SKM-1 treated with dmso at 0.1 percent for 144 hours (cell line): ENCODE data around the gene OR4C11.

Experiments
- DNase-seq: peaks from one replicate; lab custom pipeline; 2025; ENCODE audit not compliant: unreplicated experiment; lab: John Stamatoyannopoulos, UW

The OR4C11 gene

DNA sequence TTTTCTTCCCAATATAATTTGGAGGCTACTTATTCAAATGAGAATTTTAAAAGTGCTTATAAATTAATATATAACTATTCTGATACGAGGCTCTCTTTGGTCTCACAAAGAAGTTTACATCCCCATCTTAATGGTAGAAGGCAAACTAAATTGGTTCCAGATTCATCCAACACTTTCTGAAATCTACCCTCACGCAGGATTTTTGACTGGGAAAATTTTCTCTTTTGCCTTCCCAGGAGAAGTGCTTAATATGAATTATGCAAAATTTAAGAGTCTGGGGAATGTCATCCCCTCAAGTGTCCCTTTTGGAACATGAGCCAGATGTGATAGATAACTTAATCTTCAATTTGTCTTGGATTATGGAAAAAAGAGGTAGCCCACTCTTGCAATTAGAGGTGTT is at the start of gene OR4C11:
TSS of gene OR4C11 (minus strand) at position 101 of the 400 bp plus-strand sequence. CDS start 3,272 bp downstream, outside the sequence.
- DNase-seq = no peak

DNA sequence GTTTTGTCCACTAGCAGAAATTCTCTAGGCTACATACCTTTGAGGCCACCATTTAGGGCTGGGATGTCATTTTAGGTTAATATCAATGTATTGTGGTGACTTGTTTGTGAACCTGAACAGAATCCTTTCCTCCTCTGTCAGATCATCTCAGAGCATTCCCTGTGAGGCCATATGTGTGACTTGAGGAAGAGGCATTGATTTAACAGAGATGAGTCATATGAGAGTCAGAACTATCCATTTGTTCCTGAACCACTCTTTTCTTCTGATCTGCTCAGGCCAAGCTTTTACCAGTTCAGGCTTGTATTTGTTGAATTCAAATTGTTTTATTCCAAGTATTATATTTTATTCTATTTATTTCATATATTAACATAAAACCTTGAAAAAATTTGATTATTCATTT is 47.7 kb upstream of the OR4C11 start:
- no peak for DNase-seq

GRCh38 chr11:55652560-55652959 is 45.1 kb upstream of the OR4C11 start:
- DNase-seq = no peak

DNA sequence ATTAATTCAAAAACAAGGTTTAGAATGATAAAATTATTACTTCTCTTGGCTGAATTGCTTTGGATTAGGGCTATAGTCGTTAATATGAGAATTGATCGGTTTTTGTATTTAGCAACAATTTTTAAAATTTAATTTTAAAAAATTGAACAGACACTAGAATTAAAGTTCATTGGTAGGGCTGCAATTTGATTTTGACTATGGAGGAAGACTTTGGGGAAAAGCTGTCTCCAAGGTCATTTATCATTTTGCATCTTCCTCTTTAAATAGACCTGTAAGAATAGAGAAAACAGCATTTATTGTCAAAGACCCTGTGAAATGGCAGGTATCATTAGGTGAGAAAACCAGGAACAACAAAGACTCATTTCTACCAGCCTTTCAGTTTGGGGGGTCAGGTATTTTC is 40.6 kb upstream of the OR4C11 start, which contains the start of gene OR4S2:
TSS of gene OR4S2 (plus strand) at position 301 of the 400 bp plus-strand sequence. CDS start 2,577 bp downstream, outside the sequence.
- no peak for DNase-seq

- DNase-seq = no peak
Observed at GRCh38 chr11:55634813-55635212, 27.4 kb upstream of the OR4C11 start, which contains the start of gene OR4P4. Gene OR4P4, plus strand, starts transcription at chr11:55635113.

- no peak for DNase-seq
Observed at GRCh38 chr11:55624531-55624930, 17.1 kb upstream of the OR4C11 start.

- no peak for DNase-seq
Observed at GRCh38 chr11:55572548-55572947, 34.9 kb downstream of the OR4C11 start.

DNA sequence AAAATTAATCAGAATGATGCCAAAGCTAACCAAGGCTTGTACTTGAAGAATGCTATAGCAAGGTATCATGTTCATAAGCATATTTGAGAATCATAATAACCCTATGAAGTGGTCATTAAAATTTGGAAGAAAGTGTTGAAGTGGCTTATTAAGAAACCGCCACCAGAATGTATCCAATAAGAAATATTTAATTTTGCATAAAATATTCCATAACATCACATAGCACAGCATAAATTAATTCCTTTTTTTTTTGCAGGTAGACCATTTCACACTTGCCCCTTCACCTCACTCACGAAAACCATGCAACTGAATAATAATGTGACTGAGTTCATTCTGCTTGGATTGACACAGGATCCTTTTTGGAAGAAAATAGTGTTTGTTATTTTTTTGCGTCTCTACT is 35.6 kb downstream of the OR4C11 start, which contains the start of gene OR4C16:
TSS of gene OR4C16 (plus strand) at position 301 of the 400 bp plus-strand sequence. CDS start at position 301, 0 bp downstream.
- DNase-seq = no peak

DNA sequence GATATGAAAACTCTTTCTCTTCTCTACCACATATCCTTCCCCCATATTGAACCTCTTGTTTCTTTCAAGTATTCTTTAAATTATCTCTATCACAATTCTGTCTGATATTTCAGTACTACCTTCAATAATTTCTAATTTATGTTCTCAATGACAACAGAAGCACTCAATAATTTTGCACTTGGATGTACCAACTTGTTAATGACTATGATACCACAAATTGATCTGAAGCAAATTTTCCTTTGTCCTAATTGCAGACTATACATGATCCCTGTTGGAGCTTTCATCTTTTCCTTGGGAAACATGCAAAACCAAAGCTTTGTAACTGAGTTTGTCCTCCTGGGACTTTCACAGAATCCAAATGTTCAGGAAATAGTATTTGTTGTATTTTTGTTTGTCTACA is 53.3 kb downstream of the OR4C11 start, which contains the start of gene OR4C15:
TSS of gene OR4C15 (plus strand) at position 301 of the 400 bp plus-strand sequence. CDS start at position 301, 0 bp downstream.
- no peak for DNase-seq
